GM12892 (cell line): ENCODE measurements around the gene FRS3.

Source experiments
- POLR2A ChIP-seq: IDR thresholded peaks from 2 replicates; pipeline ENCODE4 v1.6.1; 2011; ENCODE audit warnings: low read depth, low read length, control low read depth
- POLR2AphosphoS5 ChIP-seq: IDR thresholded peaks from 2 replicates; pipeline ENCODE4 v1.6.1; 2011; ENCODE audit warnings: low read depth, low read length, control low read depth
- TAF1 ChIP-seq: IDR thresholded peaks from 2 replicates; pipeline ENCODE4 v1.6.1; 2011; ENCODE audit warnings: low read depth, mild to moderate bottlenecking, control low read depth, low read length, borderline replicate concordance

GRCh38 chr6:41720262-41720620 is 59.5 kb downstream of the FRS3 start:
- no peak for TF ChIP-seq TAF1
- TF ChIP-seq POLR2AphosphoS5: no peak
- TF ChIP-seq POLR2A: no peak
